ENCODE data around the gene RNF213.
"Not testable (repeated sequence)": the region's sequence is repeated elsewhere in the genome, so short reads cannot be mapped to it uniquely, and the experiment has no call there.

Gene RNF213

GRCh38 chr17:80396157-80397033, 135.7 kb downstream of the RNF213 start:
- Histone ChIP-seq H3K4me2 (ENCODE audit: low read depth, low read length, poor library complexity, severe bottlenecking) (no peak overlapping the region), H3K9me3 (ENCODE audit: insufficient read depth, low read depth, low read length) (no peaks in the 10 kb centered on the region), H3F3A (ENCODE audit: low read depth) (no peaks in the 10 kb centered on the region), H3K4me3 (ENCODE audit: low read length, poor library complexity, severe bottlenecking) (no peak overlapping the region), H2AFZ (ENCODE audit: low read length) (no peak overlapping the region), H4K20me1 (ENCODE audit: insufficient read depth, low read length, poor library complexity, severe bottlenecking) (no peaks in the 10 kb centered on the region), H3K4me1 (ENCODE audit: insufficient read depth, low read length, poor library complexity, severe bottlenecking) (no peaks in the 10 kb centered on the region), H3K79me2 (ENCODE audit: insufficient read depth, low read length) (no peaks in the 10 kb centered on the region), H3K36me3 (ENCODE audit: insufficient read depth, low read length) (peaks cover 9% of the 10 kb centered on the region; the same call in 1 of the 2 replicates), H3K9me2 (replicated peaks; ENCODE audit: low read depth, low read length) (no peaks in the 10 kb centered on the region), H3K9ac (ENCODE audit: low read depth, low read length, poor library complexity, severe bottlenecking) (no peak overlapping the region), H3K27me3 (ENCODE audit: insufficient read depth, low read length, poor library complexity, severe bottlenecking) (no peaks in the 10 kb centered on the region)
- TF ChIP-seq CTCF (conservative IDR thresholded peaks at IDR 0.05; ENCODE audit: low read length) (no peak), EZH2phosphoT487 (IDR thresholded peaks at IDR 0.05; ENCODE audit: borderline replicate concordance) (no peak)

GRCh38 chr17:80397034-80397387, 136.4 kb downstream of the RNF213 start:
- Histone ChIP-seq H3K27me3 (ENCODE audit: insufficient read depth, low read length, poor library complexity, severe bottlenecking) (no peaks in the 10 kb centered on the region), H3F3A (ENCODE audit: low read depth) (no peaks in the 10 kb centered on the region), H3K79me2 (ENCODE audit: insufficient read depth, low read length) (no peaks in the 10 kb centered on the region), H3K9ac (ENCODE audit: low read depth, low read length, poor library complexity, severe bottlenecking) (no peak overlapping the region), H3K4me2 (ENCODE audit: low read depth, low read length, poor library complexity, severe bottlenecking) (no peak overlapping the region), H3K4me1 (ENCODE audit: insufficient read depth, low read length, poor library complexity, severe bottlenecking) (no peaks in the 10 kb centered on the region), H3K36me3 (ENCODE audit: insufficient read depth, low read length) (peaks cover 9% of the 10 kb centered on the region; the same call in 1 of the 2 replicates), H3K9me3 (ENCODE audit: insufficient read depth, low read depth, low read length) (no peaks in the 10 kb centered on the region), H2AFZ (ENCODE audit: low read length) (no peak overlapping the region), H4K20me1 (ENCODE audit: insufficient read depth, low read length, poor library complexity, severe bottlenecking) (no peaks in the 10 kb centered on the region), H3K9me2 (replicated peaks; ENCODE audit: low read depth, low read length) (no peaks in the 10 kb centered on the region), H3K4me3 (ENCODE audit: low read length, poor library complexity, severe bottlenecking) (no peak overlapping the region)
- TF ChIP-seq CTCF (conservative IDR thresholded peaks at IDR 0.05; ENCODE audit: low read length) (no peak), EZH2phosphoT487 (IDR thresholded peaks at IDR 0.05; ENCODE audit: borderline replicate concordance) (no peak)

- Histone ChIP-seq H3K9ac (ENCODE audit: low read depth, low read length, poor library complexity, severe bottlenecking) (no peak overlapping the region), H3K4me2 (ENCODE audit: low read depth, low read length, poor library complexity, severe bottlenecking) (no peak overlapping the region), H3K36me3 (ENCODE audit: insufficient read depth, low read length) (peaks cover 9% of the 10 kb centered on the region; the same call in 1 of the 2 replicates), H2AFZ (ENCODE audit: low read length) (no peak overlapping the region), H3K9me2 (replicated peaks; ENCODE audit: low read depth, low read length) (no peaks in the 10 kb centered on the region), H4K20me1 (ENCODE audit: insufficient read depth, low read length, poor library complexity, severe bottlenecking) (no peaks in the 10 kb centered on the region), H3K4me3 (ENCODE audit: low read length, poor library complexity, severe bottlenecking) (no peak overlapping the region), H3K27me3 (ENCODE audit: insufficient read depth, low read length, poor library complexity, severe bottlenecking) (no peaks in the 10 kb centered on the region), H3F3A (ENCODE audit: low read depth) (no peaks in the 10 kb centered on the region), H3K4me1 (ENCODE audit: insufficient read depth, low read length, poor library complexity, severe bottlenecking) (no peaks in the 10 kb centered on the region), H3K9me3 (ENCODE audit: insufficient read depth, low read depth, low read length) (no peaks in the 10 kb centered on the region), H3K79me2 (ENCODE audit: insufficient read depth, low read length) (no peaks in the 10 kb centered on the region)
- no peak for TF ChIP-seq EZH2phosphoT487 (IDR thresholded peaks at IDR 0.05; ENCODE audit: borderline replicate concordance)
Observed at GRCh38 chr17:80397686-80398085, 137.0 kb downstream of the RNF213 start.

GRCh38 chr17:80401086-80401485, 140.4 kb downstream of the RNF213 start:
- not testable (repeated sequence) for H3K4me1 ChIP-seq (ENCODE audit: insufficient read depth, low read length, poor library complexity, severe bottlenecking); H3K4me3 ChIP-seq (ENCODE audit: low read length, poor library complexity, severe bottlenecking); H3K4me2 ChIP-seq (ENCODE audit: low read depth, low read length, poor library complexity, severe bottlenecking); H3K9me3 ChIP-seq (ENCODE audit: insufficient read depth, low read depth, low read length); H3K9me2 ChIP-seq (replicated peaks; ENCODE audit: low read depth, low read length); H3K36me3 ChIP-seq (ENCODE audit: insufficient read depth, low read length); H3F3A ChIP-seq (ENCODE audit: low read depth); H3K79me2 ChIP-seq (ENCODE audit: insufficient read depth, low read length); H2AFZ ChIP-seq (ENCODE audit: low read length); H3K9ac ChIP-seq (ENCODE audit: low read depth, low read length, poor library complexity, severe bottlenecking); H4K20me1 ChIP-seq (ENCODE audit: insufficient read depth, low read length, poor library complexity, severe bottlenecking); H3K27me3 ChIP-seq (ENCODE audit: insufficient read depth, low read length, poor library complexity, severe bottlenecking)

- not testable (repeated sequence) for H3K9ac ChIP-seq (ENCODE audit: low read depth, low read length, poor library complexity, severe bottlenecking); H3K36me3 ChIP-seq (ENCODE audit: insufficient read depth, low read length)
Observed at GRCh38 chr17:80402102-80402501, 141.4 kb downstream of the RNF213 start.

More at GRCh38 chr17:80402102-80402501, 141.4 kb downstream of the RNF213 start:
- not testable (repeated sequence) for H3K4me3 ChIP-seq (ENCODE audit: low read length, poor library complexity, severe bottlenecking); H3K4me1 ChIP-seq (ENCODE audit: insufficient read depth, low read length, poor library complexity, severe bottlenecking); H2AFZ ChIP-seq (ENCODE audit: low read length); H3K27me3 ChIP-seq (ENCODE audit: insufficient read depth, low read length, poor library complexity, severe bottlenecking); H3K9me2 ChIP-seq (replicated peaks; ENCODE audit: low read depth, low read length); H3K79me2 ChIP-seq (ENCODE audit: insufficient read depth, low read length); H3K9me3 ChIP-seq (ENCODE audit: insufficient read depth, low read depth, low read length); H3K4me2 ChIP-seq (ENCODE audit: low read depth, low read length, poor library complexity, severe bottlenecking); H4K20me1 ChIP-seq (ENCODE audit: insufficient read depth, low read length, poor library complexity, severe bottlenecking); H3F3A ChIP-seq (ENCODE audit: low read depth)
